NCI-H82 treated with DMSO at 0.1 percent for 48 hours (cell line): Measurements from ENCODE around the gene FBXO41.

ENCODE experiments used
- DNase-seq: peaks from one replicate; lab custom pipeline; 2025; ENCODE audit not compliant: unreplicated experiment; lab: John Stamatoyannopoulos, UW

FBXO41 gene

DNA sequence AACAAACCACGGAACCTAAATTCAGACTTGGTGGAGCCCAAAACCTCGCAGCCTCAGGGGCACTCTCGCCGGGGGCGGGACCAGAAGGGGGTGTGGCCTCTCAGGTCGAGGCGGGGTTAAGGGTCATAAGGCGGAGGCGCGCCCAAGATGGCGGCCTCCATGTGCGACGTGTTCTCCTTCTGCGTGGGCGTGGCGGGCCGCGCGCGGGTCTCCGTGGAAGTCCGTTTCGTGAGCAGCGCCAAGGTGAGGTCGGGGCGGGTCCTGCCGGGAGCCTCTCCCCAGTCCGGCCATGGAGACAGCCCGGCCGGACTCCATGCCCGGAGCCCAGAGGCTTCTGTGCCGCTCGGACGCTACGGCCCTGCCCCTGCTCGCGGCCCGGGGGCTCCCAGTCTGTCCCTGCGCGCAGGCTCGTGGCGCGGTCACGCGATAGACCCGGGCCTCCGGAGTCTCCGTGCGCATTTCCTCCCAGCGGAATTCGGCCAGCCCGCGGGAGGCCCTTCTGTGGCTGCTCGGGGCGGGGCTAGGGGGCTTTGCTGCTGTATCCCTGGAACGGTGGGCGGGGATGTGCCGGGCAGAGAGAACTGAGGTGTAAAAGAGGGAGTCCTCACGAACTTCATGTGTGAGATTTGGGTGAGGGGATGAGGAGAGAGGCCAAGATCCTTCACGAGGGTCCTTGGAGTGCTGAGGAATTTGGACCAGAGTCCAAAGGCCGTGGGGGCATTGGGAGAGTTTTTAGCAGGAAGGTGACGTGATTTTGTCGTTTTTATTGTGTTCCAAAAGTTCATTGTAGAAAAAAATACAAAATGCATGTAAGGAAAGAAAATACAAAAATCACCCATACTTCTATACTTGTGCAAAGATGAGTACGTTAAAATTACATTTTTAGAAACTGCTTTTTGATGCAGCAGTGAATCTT lies 69.9 kb downstream of the FBXO41 start, which contains the start of gene SMYD5:
Gene SMYD5, plus strand, starts transcription at position 126 of the 916 bp plus-strand sequence. Its CDS starts 22 bp downstream, at position 148.
- peak; percentile 66 for DNase-seq

GRCh38 chr2:73212448-73213176 lies 71.7 kb downstream of the FBXO41 start:
- DNase-seq, result peak; percentile 51

- DNase-seq, result no peak
Observed at GRCh38 chr2:73212098-73212447, 72.2 kb downstream of the FBXO41 start.

GRCh38 chr2:73210696-73211095 lies 73.6 kb downstream of the FBXO41 start:
- DNase-seq, result no peak

- no peak for DNase-seq
Observed at GRCh38 chr2:73210019-73210418, 74.3 kb downstream of the FBXO41 start.

DNA sequence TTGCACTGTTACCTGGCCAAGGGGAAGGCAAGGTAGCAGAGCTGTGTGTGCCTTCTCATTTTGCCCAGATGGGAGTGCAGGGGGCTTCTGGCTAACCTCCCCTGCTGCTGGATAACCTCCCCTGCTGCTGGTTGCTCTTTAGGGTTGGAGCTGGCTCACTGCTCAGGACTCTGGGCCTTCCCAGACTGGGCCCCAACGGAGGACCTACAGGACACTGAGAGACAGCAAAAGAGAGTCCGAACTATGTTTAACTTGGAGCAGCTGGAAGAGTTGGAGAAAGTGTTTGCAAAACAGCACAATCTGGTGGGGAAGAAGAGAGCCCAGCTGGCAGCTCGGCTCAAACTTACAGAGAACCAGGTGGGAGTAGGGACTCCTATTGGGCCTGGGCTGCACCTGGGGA lies 76.0 kb downstream of the FBXO41 start:
- no peak for DNase-seq

GRCh38 chr2:73205611-73206010 lies 78.7 kb downstream of the FBXO41 start:
- no peak for DNase-seq
